B cell (primary cell): ENCODE data around the gene ACKR1. TPM values are rescaled to one million over a fixed set of nuclear protein-coding genes. Genes with fewer than 3 reads are reported as not detected.

Experiments used
- ATAC-seq: fragments of 200-7000 bp; cut with Tn5 transposase; one replicate; pipeline ENCODE4 v1.10.0; 2021; ENCODE audit warnings: low read depth, mild to moderate bottlenecking, moderate number of reproducible peaks, moderate library complexity
- CTCF ChIA-PET: fragments of 350-600 bp; sonication (Branson Sonifier 250); formaldehyde crosslinking; loops from one replicate; lab custom pipeline; 2021; ENCODE audit warnings: antibody characterized with exemption, inconsistent platforms; lab: Charles Lee
- POLR2A ChIA-PET: fragments of 350-600 bp; sonication (Branson Sonifier 250); formaldehyde crosslinking; loops from one replicate; lab custom pipeline; 2021; ENCODE audit warnings: antibody characterized with exemption; lab: Charles Lee
- DNase-seq: peaks from one replicate; pipeline ENCODE4 v3.0.0; 2013
- H2AFZ ChIP-seq: 2 replicates; pipeline ENCODE4 v1.6.1; 2012; ENCODE audit warnings: mild to moderate bottlenecking, low read depth, low read length; ENCODE audit not compliant: insufficient read depth, poor library complexity, severe bottlenecking
- H3K27ac ChIP-seq, 2 donors: 1 replicate in 1 of 2; 2 replicates in 1 of 2; pipeline ENCODE4 v1.5.1; 2012 to 2013; ENCODE audit warnings: low read length in 2 of 2, mild to moderate bottlenecking in 2 of 2, moderate library complexity in 1 of 2
- H3K27me3 ChIP-seq, 4 experiments: fragments of 200-600 bp in 1 of 4; sonication (generic) in 1 of 4; replicated peaks in 1 of 4; 1 replicate in 2 of 4; 2 replicates in 2 of 4; pipeline versions ENCODE4 v1.6.1 to v1.7.0; 2013 to 2016; ENCODE audit warnings: low read length in 3 of 4, mild to moderate bottlenecking in 2 of 4, mixed read lengths in 1 of 4, moderate library complexity in 1 of 4; ENCODE audit not compliant: insufficient read depth in 4 of 4, control insufficient read depth in 3 of 4; ENCODE audit errors: control extremely low read depth in 1 of 4
- H3K36me3 ChIP-seq, 2 experiments: replicated peaks in 1 of 2; 1 replicate in 1 of 2; 2 replicates in 1 of 2; pipeline versions ENCODE4 v1.6.1 to v1.7.1; 2013; ENCODE audit warnings: low read length in 1 of 2; ENCODE audit not compliant: insufficient read depth in 2 of 2, control insufficient read depth in 1 of 2; ENCODE audit errors: control extremely low read depth in 1 of 2, extremely low read depth in 1 of 2
- H3K4me1 ChIP-seq, 2 donors: fragments of 200-600 bp in 1 of 2; sonication (generic) in 1 of 2; 1 replicate in 1 of 2; 2 replicates in 1 of 2; pipeline versions ENCODE4 v1.5.1 to v1.6.1; 2013 to 2017; ENCODE audit warnings: low read length in 2 of 2; ENCODE audit not compliant: control insufficient read depth in 2 of 2, insufficient read depth in 2 of 2
- H3K4me2 ChIP-seq: replicated peaks from 2 replicates; pipeline ENCODE3; 2012; ENCODE audit warnings: mild to moderate bottlenecking, low read depth, low read length; ENCODE audit not compliant: poor library complexity, severe bottlenecking
- H3K4me3 ChIP-seq, 5 experiments: fragments of 200-600 bp in 1 of 5; sonication (generic) in 1 of 5; 1 replicate in 3 of 5; 2 replicates in 2 of 5; pipeline versions ENCODE4 v1.5.1 to v1.7.0; 2011 to 2016; ENCODE audit warnings: low read length in 4 of 5, mild to moderate bottlenecking in 4 of 5, low read depth in 2 of 5, control low read depth in 1 of 5, moderate library complexity in 1 of 5; ENCODE audit not compliant: insufficient read depth in 1 of 5; ENCODE audit errors: control extremely low read depth in 1 of 5, extremely low read depth in 1 of 5
- H3K79me2 ChIP-seq: fragments of 200-600 bp; sonication (generic); one replicate; pipeline ENCODE4 v1.6.0; 2016; ENCODE audit warnings: low read length; ENCODE audit not compliant: control insufficient read depth, insufficient read depth
- H3K9ac ChIP-seq: fragments of 200-600 bp; sonication (generic); 2 replicates; pipeline ENCODE4 v1.6.1; 2017; ENCODE audit warnings: mild to moderate bottlenecking, low read length, moderate library complexity
- H3K9me3 ChIP-seq, 3 donors: one replicate each; pipeline versions ENCODE4 v1.6.1 to v1.7.1; 2013; ENCODE audit warnings: low read length in 2 of 3; ENCODE audit not compliant: control insufficient read depth in 2 of 3, insufficient read depth in 1 of 3; ENCODE audit errors: control extremely low read depth in 1 of 3
- H4K20me1 ChIP-seq: 2 replicates; pipeline ENCODE4 v1.6.0; 2012; ENCODE audit warnings: mild to moderate bottlenecking, low read length; ENCODE audit not compliant: insufficient read depth, control insufficient read depth, poor library complexity, severe bottlenecking
- H3K27ac Mint-ChIP-seq: one replicate; pipeline ENCODE4 v1.8.0; 2021; ENCODE audit warnings: mixed read lengths
- H3K27me3 Mint-ChIP-seq: one replicate; pipeline ENCODE4 v1.8.0; 2021; ENCODE audit warnings: mixed read lengths
- H3K4me1 Mint-ChIP-seq: one replicate; pipeline ENCODE4 v1.8.0; 2021; ENCODE audit warnings: mixed read lengths
- H3K4me3 Mint-ChIP-seq: one replicate; pipeline ENCODE4 v1.8.0; 2021; ENCODE audit warnings: mixed read lengths
- H3K9me3 Mint-ChIP-seq: one replicate; pipeline ENCODE4 v1.8.0; 2022; ENCODE audit warnings: mixed read lengths; ENCODE audit not compliant: insufficient read depth
- EZH2 ChIP-seq: IDR thresholded peaks from 2 replicates; pipeline ENCODE4 v1.6.1; 2012; ENCODE audit warnings: borderline replicate concordance, low read depth, mild to moderate bottlenecking, moderate library complexity, low read length; ENCODE audit not compliant: insufficient read depth, poor library complexity, severe bottlenecking
- WGBS: methylation state at CpG from one replicate; pipeline ENCODE4 v1.1.5; 2013; ENCODE audit warnings: missing lambda C conversion rate; ENCODE audit not compliant: insufficient coverage; 5-methylcytosine and 5-hydroxymethylcytosine counted together
- intact Hi-C: fragments of 100-400 bp; cut with micrococcal nuclease; formaldehyde crosslinking; loops from one replicate; pipeline ENCODE4 v1.10.0; 2022
- polyA minus RNA-seq: library from RNA; depleted of rRNA, polyadenylated mRNA; stranded (reverse); fragments of >200 nt; gene quantifications from 2 replicates; pipeline ENCODE4 v1.2.3, GENCODE V29; 2012
- polyA plus RNA-seq: library from polyadenylated mRNA; depleted of rRNA; stranded (reverse); fragments of >200 nt; gene quantifications from 2 replicates; pipeline ENCODE4 v1.2.3, GENCODE V29; 2012
- total RNA-seq, 2 donors: library from RNA; stranded (reverse); fragments of 120-200 nt in 1 of 2; gene quantifications; 1 replicate in 1 of 2; 2 replicates in 1 of 2; pipeline versions ENCODE4 v1.2.3 to v1.2.4, GENCODE V29; 2013 to 2022
- TF ChIP-seq, protein P1 (sequence below): fragments of 200-600 bp; IDR thresholded peaks from one replicate; pipeline ENCODE4 v1.8.0; 2022; ENCODE audit warnings: antibody characterized with exemption, mild to moderate bottlenecking

ACKR1 gene
- total RNA-seq (not detected in 2 replicates), polyA plus RNA-seq (0.04 and 0.19 TPM in 2 replicates), polyA minus RNA-seq (not detected in 2 replicates)
- total RNA-seq (2013) = 0.07 TPM

GRCh38 chr1:159204161-159205141, at the start of gene ACKR1:
Gene ACKR1 (plus strand): TSS chr1:159204875. CDS start chr1:159204960, 85 bp downstream.
- DNase-seq (no peak), ATAC-seq (no peak)
- intact Hi-C loops = no loop called here
- Histone ChIP-seq H3K9me3 (no peaks in the 10 kb centered on the region), H3K4me3 (no peak within 1 kb of the TSS), H3K4me2 (no peak within 1 kb of the TSS), H3K27me3 (peaks cover 0 to 45% (median 9%) of the 10 kb centered on the region in 4 experiments), H3K27ac (no peak within 1 kb of the TSS), H3K79me2 (no peaks in the 10 kb centered on the region), H3K4me1 (no peaks in the 10 kb centered on the region), H3K9ac (no peak within 1 kb of the TSS), H4K20me1 (no peaks in the 10 kb centered on the region), H3K36me3 (no peaks in the 10 kb centered on the region), H2AFZ (no peak within 1 kb of the TSS)
- ChIA-PET CTCF (interaction anchor here (1.0 to 10.7 kb wide), 6 partner anchors 10 to 71 kb away, joined by 3 to 240 read pairs (median 5); no protein-coding TSS in a partner anchor), POLR2A (no interaction called here)
- no peak within 1 kb of the TSS for H3K27ac Mint-ChIP-seq
- H3K4me3 Mint-ChIP-seq = no peak within 1 kb of the TSS
- WGBS = 69% methylated on average over 12 of the region's 13 CpGs
- peaks cover 78% of the 10 kb centered on the region for H3K27me3 Mint-ChIP-seq
- no peaks in the 10 kb centered on the region for H3K4me1 Mint-ChIP-seq
- no peak for TF ChIP-seq EZH2
- TF ChIP-seq, protein P1, sequence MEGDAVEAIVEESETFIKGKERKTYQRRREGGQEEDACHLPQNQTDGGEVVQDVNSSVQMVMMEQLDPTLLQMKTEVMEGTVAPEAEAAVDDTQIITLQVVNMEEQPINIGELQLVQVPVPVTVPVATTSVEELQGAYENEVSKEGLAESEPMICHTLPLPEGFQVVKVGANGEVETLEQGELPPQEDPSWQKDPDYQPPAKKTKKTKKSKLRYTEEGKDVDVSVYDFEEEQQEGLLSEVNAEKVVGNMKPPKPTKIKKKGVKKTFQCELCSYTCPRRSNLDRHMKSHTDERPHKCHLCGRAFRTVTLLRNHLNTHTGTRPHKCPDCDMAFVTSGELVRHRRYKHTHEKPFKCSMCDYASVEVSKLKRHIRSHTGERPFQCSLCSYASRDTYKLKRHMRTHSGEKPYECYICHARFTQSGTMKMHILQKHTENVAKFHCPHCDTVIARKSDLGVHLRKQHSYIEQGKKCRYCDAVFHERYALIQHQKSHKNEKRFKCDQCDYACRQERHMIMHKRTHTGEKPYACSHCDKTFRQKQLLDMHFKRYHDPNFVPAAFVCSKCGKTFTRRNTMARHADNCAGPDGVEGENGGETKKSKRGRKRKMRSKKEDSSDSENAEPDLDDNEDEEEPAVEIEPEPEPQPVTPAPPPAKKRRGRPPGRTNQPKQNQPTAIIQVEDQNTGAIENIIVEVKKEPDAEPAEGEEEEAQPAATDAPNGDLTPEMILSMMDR = no peak
- no peaks in the 10 kb centered on the region for H3K9me3 Mint-ChIP-seq
